Activated CD8-positive, alpha-beta memory T cell treated with anti-CD3 and anti-CD28 coated beads, Interleukin-2, amount 10 ng/mL, durations not matched to agents 7 days and 5 days (primary cell): ENCODE measurements around the gene IL17RB. TPM values are rescaled to one million over a fixed set of nuclear protein-coding genes. Genes with fewer than 3 reads are reported as not detected.

Experiments used
- ATAC-seq: fragments of 150-1000 bp; cut with Tn5 transposase; one replicate; pipeline ENCODE4 v1.10.0; 2021; ENCODE audit warnings: moderate library complexity
- CTCF ChIA-PET: fragments of 350-600 bp; sonication (Branson Sonifier 250); formaldehyde crosslinking; loops from one replicate; lab custom pipeline; 2021; ENCODE audit warnings: antibody characterized with exemption; lab: Charles Lee
- DNase-seq: peaks from one replicate; pipeline ENCODE4 v3.0.0-alpha.2; 2020
- H3K27ac Mint-ChIP-seq: one replicate; pipeline ENCODE4 v1.8.0; 2021; ENCODE audit warnings: mild to moderate bottlenecking, mixed read lengths
- H3K27me3 Mint-ChIP-seq: one replicate; pipeline ENCODE4 v1.8.0; 2021; ENCODE audit warnings: mixed read lengths
- H3K36me3 Mint-ChIP-seq: one replicate; pipeline ENCODE4 v1.8.0; 2021; ENCODE audit warnings: mild to moderate bottlenecking, mixed read lengths
- H3K4me1 Mint-ChIP-seq: one replicate; pipeline ENCODE4 v1.8.0; 2021; ENCODE audit warnings: mixed read lengths
- H3K4me3 Mint-ChIP-seq: one replicate; pipeline ENCODE4 v1.8.0; 2021; ENCODE audit warnings: mild to moderate bottlenecking, moderate library complexity, mixed read lengths
- H3K9me3 Mint-ChIP-seq: one replicate; pipeline ENCODE4 v1.8.0; 2022; ENCODE audit warnings: low read depth, mixed read lengths
- total RNA-seq, 2 experiments: library from RNA; stranded (reverse); gene quantifications; one replicate each; pipeline ENCODE4 v1.2.3, GENCODE V29; 2021

IL17RB gene
- total RNA-seq, 2 experiments from 2014 or later, result 2.4 to 7.0 TPM

- CTCF ChIA-PET, result interaction anchor here (1.0 to 1.2 kb wide), 3 partner anchors 10 to 170 kb away, joined by 3 to 6 read pairs (median 4); partner anchors contain the start of gene SELENOK
- H3K4me1 Mint-ChIP-seq, result peaks cover 19% of the 10 kb centered on the region
- H3K27ac Mint-ChIP-seq, result peak overlapping the region; percentile 95
- H3K9me3 Mint-ChIP-seq, result no peaks in the 10 kb centered on the region
- no peaks in the 10 kb centered on the region for H3K27me3 Mint-ChIP-seq
- H3K4me3 Mint-ChIP-seq, result peak overlapping the region; percentile 97
- DNase-seq, result no peak
- peaks cover 42% of the 10 kb centered on the region for H3K36me3 Mint-ChIP-seq
- ATAC-seq, result no peak
These were observed 34.3 kb downstream of the IL17RB start for GRCh38 chr3:53880396-53881345.

- peak; percentile 89 for DNase-seq
- ATAC-seq, result peak; percentile 94
- H3K27me3 Mint-ChIP-seq, result no peaks in the 10 kb centered on the region
- CTCF ChIA-PET, result interaction anchor here (1.0 kb wide), 2 partner anchors 9 to 171 kb away, joined by 3 to 4 read pairs; no protein-coding TSS in a partner anchor
- peaks cover 22% of the 10 kb centered on the region for H3K4me1 Mint-ChIP-seq
- no peaks in the 10 kb centered on the region for H3K9me3 Mint-ChIP-seq
- H3K27ac Mint-ChIP-seq, result peak within 1 kb of the TSS; percentile 95
- H3K36me3 Mint-ChIP-seq, result peaks cover 41% of the 10 kb centered on the region
- peak within 1 kb of the TSS; percentile 97 for H3K4me3 Mint-ChIP-seq
These were observed 35.6 kb downstream of the IL17RB start, which contains the start of gene ACTR8 for GRCh38 chr3:53881691-53882593. Gene ACTR8 (minus strand): TSS chr3:53882152. CDS start chr3:53882101, 51 bp downstream.

GRCh38 chr3:53883008-53883407 is 36.6 kb downstream of the IL17RB start:
- DNase-seq (no peak), ATAC-seq (no peak)
- Mint-ChIP-seq H3K4me3 (peak overlapping the region; percentile 97), H3K36me3 (peaks cover 38% of the 10 kb centered on the region), H3K9me3 (no peaks in the 10 kb centered on the region), H3K27me3 (no peaks in the 10 kb centered on the region), H3K27ac (peak overlapping the region; percentile 51), H3K4me1 (peaks cover 31% of the 10 kb centered on the region)
- CTCF ChIA-PET, result no interaction called here

GRCh38 chr3:53884623-53885022 is 38.3 kb downstream of the IL17RB start:
- Mint-ChIP-seq H3K4me1 (peaks cover 40% of the 10 kb centered on the region), H3K4me3 (no peak overlapping the region), H3K36me3 (peaks cover 39% of the 10 kb centered on the region), H3K27ac (no peak overlapping the region), H3K9me3 (no peaks in the 10 kb centered on the region), H3K27me3 (no peaks in the 10 kb centered on the region)
- ATAC-seq (no peak), DNase-seq (no peak)
- CTCF ChIA-PET, result no interaction called here

GRCh38 chr3:53885239-53885638 is 38.9 kb downstream of the IL17RB start:
- Mint-ChIP-seq H3K4me3 (no peak overlapping the region), H3K27ac (no peak overlapping the region), H3K27me3 (no peaks in the 10 kb centered on the region), H3K4me1 (peaks cover 40% of the 10 kb centered on the region), H3K9me3 (no peaks in the 10 kb centered on the region), H3K36me3 (peaks cover 36% of the 10 kb centered on the region)
- no peak for ATAC-seq
- CTCF ChIA-PET, result no interaction called here
- no peak for DNase-seq

GRCh38 chr3:53887446-53887845 is 41.1 kb downstream of the IL17RB start:
- DNase-seq (no peak), ATAC-seq (no peak)
- CTCF ChIA-PET, result no interaction called here
- H3K4me3 Mint-ChIP-seq, result no peak overlapping the region
- H3K36me3 Mint-ChIP-seq, result peaks cover 39% of the 10 kb centered on the region
- no peaks in the 10 kb centered on the region for H3K27me3 Mint-ChIP-seq
- no peak overlapping the region for H3K27ac Mint-ChIP-seq
- H3K9me3 Mint-ChIP-seq, result peaks cover 2% of the 10 kb centered on the region
- peaks cover 44% of the 10 kb centered on the region for H3K4me1 Mint-ChIP-seq

GRCh38 chr3:53888232-53888631 is 41.9 kb downstream of the IL17RB start:
- Mint-ChIP-seq H3K36me3 (peaks cover 39% of the 10 kb centered on the region), H3K9me3 (peaks cover 2% of the 10 kb centered on the region), H3K27ac (no peak overlapping the region), H3K27me3 (no peaks in the 10 kb centered on the region), H3K4me1 (peaks cover 48% of the 10 kb centered on the region), H3K4me3 (no peak overlapping the region)
- ATAC-seq (no peak), DNase-seq (no peak)
- CTCF ChIA-PET, result no interaction called here

GRCh38 chr3:53890726-53891475 is 44.5 kb downstream of the IL17RB start:
- Mint-ChIP-seq H3K27me3 (peaks cover 16% of the 10 kb centered on the region), H3K9me3 (peaks cover 2% of the 10 kb centered on the region), H3K36me3 (peaks cover 38% of the 10 kb centered on the region), H3K4me3 (peak overlapping the region; percentile 90), H3K27ac (peak overlapping the region; percentile 99), H3K4me1 (peaks cover 50% of the 10 kb centered on the region)
- DNase-seq (peak; percentile 68), ATAC-seq (peak; percentile 22)
- CTCF ChIA-PET, result interaction anchor here (0.9 to 2.4 kb wide), 2 partner anchors 10 to 11 kb away, joined by 4 to 6 read pairs; no protein-coding TSS in a partner anchor

- Mint-ChIP-seq H3K9me3 (peaks cover 2% of the 10 kb centered on the region), H3K4me1 (peaks cover 50% of the 10 kb centered on the region), H3K36me3 (peaks cover 35% of the 10 kb centered on the region), H3K27me3 (peaks cover 16% of the 10 kb centered on the region), H3K27ac (peak within 1 kb of the TSS; percentile 99), H3K4me3 (peak within 1 kb of the TSS; percentile 90)
- DNase-seq, result peak; percentile 99
- ATAC-seq, result peak; percentile 94
- CTCF ChIA-PET, result interaction anchor here (1.0 to 2.4 kb wide), 2 partner anchors 12 to 82 kb away, joined by 3 to 6 read pairs; no protein-coding TSS in a partner anchor
These were observed 45.3 kb downstream of the IL17RB start, which contains the start of gene SELENOK for GRCh38 chr3:53891497-53892285. Gene SELENOK (minus strand): TSS chr3:53891859.

GRCh38 chr3:53892286-53892637 is 45.9 kb downstream of the IL17RB start:
- DNase-seq (no peak), ATAC-seq (no peak)
- H3K9me3 Mint-ChIP-seq, result peaks cover 2% of the 10 kb centered on the region
- peaks cover 19% of the 10 kb centered on the region for H3K27me3 Mint-ChIP-seq
- peaks cover 30% of the 10 kb centered on the region for H3K36me3 Mint-ChIP-seq
- peaks cover 45% of the 10 kb centered on the region for H3K4me1 Mint-ChIP-seq
- peak overlapping the region; percentile 99 for H3K27ac Mint-ChIP-seq
- CTCF ChIA-PET, result interaction anchor here (1.0 kb wide), 1 partner anchor 83 kb away, joined by 3 read pairs; no protein-coding TSS in a partner anchor
- H3K4me3 Mint-ChIP-seq, result peak overlapping the region; percentile 90

- Mint-ChIP-seq H3K27me3 (peaks cover 38% of the 10 kb centered on the region), H3K27ac (no peak overlapping the region), H3K4me3 (no peak overlapping the region), H3K9me3 (no peaks in the 10 kb centered on the region), H3K4me1 (no peaks in the 10 kb centered on the region), H3K36me3 (no peaks in the 10 kb centered on the region)
- CTCF ChIA-PET, result no interaction called here
- DNase-seq, result no peak
- ATAC-seq, result no peak
These were observed 53.4 kb downstream of the IL17RB start for GRCh38 chr3:53899750-53900149.
